HG03095 (cell line): ENCODE data around the gene PITPNC1.
"Not testable (repeated sequence)": the region's sequence is repeated elsewhere in the genome, so short reads cannot be mapped to it uniquely, and the experiment has no call there.

ENCODE experiments used
- ATAC-seq: cut with Tn5 transposase; IDR thresholded peaks from one replicate; pipeline ENCODE4 v1.9.1; 2021; ENCODE audit warnings: moderate library complexity; ENCODE audit not compliant: unreplicated experiment

The PITPNC1 gene

GRCh38 chr17:67570797-67571196 is 193.7 kb downstream of the PITPNC1 start:
- ATAC-seq: no peak

- no peak for ATAC-seq
These were observed 194.4 kb downstream of the PITPNC1 start for GRCh38 chr17:67571478-67571877.

DNA sequence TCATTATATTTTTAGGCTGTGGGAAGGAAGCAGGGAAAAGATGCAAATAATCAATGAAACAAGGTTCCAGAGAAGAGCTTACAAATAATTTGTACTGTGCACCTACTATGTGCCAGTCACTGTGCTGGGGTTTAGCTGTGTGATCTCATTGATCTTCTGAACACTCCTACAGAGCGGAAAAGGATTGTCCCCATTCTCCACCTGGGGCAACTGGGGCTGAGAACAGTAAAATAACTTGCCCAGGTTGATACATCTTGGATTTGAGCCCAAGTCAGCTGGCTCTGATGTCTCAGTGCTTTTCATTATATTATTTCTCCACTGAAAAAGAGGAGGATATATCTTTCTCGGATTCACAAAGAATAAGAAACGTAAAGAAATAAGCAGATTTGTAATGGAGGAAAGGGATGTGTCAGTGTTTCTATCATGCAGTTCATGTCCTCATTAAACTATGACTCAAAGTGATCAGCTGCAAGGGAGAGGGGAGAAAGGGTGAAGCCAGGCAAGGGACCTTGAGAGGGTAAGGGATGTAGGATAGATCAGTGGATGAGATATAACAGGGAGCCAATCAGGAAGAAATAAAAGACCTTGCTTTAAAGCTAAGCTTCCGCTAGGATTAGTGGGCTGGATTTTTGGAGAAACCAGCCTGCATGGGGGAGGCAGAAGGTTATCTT is 197.0 kb downstream of the PITPNC1 start:
- ATAC-seq: no peak

DNA sequence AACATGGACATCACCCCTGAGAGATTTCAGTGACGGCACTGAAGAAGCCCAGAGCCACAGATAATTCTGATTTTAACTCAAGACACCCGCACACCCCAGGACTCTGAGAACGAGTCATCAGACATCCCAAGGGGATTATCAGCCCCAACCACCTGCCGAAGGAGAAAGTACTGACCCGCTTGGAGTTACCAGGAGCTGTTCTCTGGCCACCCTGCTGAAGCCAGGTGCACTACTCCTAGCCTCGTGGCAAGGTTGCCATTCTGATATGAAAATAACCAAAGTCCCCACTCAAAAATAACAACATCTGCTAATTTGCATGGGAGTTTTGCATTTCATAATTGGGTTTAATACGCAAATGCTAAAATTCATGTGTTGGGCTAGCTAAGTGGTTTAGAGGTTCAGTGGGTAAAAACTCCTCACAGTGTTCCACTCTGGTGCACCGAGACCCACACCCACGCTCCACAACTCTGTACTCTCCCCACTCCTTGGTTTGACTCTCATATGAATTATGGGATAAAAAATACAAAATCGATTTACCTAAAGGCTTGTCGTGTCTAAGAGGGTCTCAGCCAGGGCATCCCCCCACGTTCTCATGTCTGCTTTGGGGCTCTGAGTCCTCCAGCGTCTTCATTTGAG is 197.7 kb downstream of the PITPNC1 start:
- ATAC-seq: no peak

DNA sequence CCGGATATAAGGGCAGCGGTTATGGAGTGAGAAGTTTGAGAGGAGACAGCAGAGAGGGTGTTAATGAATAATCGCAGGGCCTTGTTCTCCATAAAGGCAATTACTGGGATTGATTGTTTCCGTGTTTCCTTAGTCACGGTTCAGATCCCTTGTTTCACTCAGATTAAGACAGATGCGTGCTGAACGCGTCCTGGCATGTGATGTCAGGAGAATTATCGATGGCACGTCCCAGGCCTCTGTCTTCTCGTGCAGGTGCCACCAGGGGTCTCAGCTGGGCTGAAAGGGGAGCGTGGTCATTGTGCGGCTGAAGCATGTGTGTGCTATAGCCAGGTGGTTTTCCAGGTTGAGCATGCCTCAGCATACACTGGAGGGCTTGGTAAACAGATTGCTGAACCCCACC is 198.2 kb downstream of the PITPNC1 start:
- no peak for ATAC-seq

GRCh38 chr17:67576471-67577115 is 199.5 kb downstream of the PITPNC1 start:
- ATAC-seq: no peak

- ATAC-seq: no peak
These were observed 200.5 kb downstream of the PITPNC1 start for GRCh38 chr17:67577429-67578141.

GRCh38 chr17:67578142-67578457 is 201.0 kb downstream of the PITPNC1 start:
- no peak for ATAC-seq

DNA sequence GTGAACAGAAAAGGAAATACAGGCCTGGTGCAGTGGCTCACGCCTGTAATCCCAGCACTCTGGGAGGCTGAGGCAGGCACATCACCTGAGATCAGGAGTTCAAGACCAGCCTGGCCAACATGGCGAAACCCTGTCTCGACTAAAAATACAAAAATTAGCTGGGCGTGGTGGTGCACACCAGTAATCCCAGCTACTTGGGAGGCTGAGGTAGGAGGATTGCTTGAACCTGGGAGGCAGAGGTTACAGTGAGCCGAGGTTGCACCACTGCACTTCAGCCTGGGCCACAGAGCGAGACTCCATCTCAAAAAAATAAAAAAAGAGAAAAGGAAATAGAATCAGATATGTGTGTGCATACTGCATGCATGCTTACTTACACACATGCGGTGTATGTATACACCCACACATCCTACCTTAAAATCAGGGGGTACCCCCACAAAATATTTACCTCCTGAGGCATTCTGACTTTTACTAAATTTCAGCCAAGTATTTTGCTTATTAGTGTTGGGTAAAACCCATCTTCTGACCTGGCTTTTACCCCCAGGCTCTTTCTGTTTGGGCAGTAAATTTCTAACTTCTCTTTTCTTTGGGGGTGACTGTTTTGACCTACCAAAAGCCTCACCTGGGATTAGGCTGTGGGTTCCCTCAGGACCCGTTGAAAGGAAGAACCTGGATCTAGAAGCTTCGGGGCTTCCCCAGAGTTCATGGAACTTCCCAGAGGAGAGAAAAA is 201.8 kb downstream of the PITPNC1 start:
- not testable (repeated sequence) for ATAC-seq

- no peak for ATAC-seq
These were observed 205.6 kb downstream of the PITPNC1 start for GRCh38 chr17:67582673-67583081.

GRCh38 chr17:67585077-67585602 is 208.1 kb downstream of the PITPNC1 start:
- ATAC-seq: no peak

- no peak for ATAC-seq
These were observed 211.2 kb downstream of the PITPNC1 start for GRCh38 chr17:67588326-67588725.

DNA sequence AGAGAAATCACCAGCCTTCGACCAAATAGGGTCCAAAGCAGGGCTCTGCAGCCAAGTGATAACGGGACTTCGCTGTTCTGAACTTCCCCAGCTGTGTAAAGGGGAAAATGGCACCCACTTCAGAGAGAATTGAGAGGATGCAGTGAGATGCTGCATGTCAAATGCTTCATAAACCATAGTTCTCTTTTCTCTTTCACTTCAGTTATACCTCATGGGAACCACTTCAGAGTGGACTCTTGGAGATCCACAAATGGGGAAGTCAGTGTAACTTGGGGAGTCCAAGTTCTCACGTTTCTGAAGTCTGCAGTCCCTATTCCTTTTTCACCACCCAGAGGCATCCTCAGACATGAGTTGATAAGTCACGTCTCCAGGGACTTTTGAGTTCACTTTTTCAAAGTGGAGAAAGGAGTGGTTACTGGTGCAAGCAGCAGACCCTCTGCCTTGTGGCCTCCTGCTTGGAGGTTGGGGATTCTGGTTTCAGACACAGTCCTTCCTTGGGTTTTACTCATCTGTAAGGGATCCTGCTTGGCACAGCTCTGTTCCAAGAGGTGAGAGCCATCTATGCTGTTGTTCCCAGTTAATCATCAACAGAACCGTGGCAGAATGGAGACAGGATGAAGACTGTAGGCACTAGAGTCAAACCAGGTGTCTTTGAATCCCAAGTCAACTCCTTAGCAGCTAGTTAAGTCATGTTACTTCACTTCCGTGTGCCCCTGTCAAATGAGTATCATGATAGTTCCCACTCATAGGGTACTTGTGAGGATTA is 217.2 kb downstream of the PITPNC1 start:
- peak; percentile 56 for ATAC-seq

DNA sequence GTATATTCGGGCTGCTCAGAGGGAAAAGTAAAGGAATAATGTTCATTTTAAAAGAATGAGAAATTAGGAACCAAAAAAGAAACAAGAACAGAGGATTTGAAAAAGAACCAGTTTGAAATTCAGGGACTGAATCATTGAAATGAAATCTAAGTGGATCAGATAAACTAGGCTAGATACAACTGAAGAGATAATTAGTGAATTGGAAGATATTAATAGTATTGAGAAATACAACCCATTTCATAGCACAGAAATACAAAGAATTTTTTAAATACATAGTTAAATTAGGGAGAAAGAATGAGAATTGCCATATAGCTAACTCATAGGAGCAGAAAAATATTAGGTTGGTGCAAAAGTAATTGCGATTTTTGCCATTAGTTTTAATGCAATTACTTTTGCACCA is 223.3 kb downstream of the PITPNC1 start:
- ATAC-seq: no peak

DNA sequence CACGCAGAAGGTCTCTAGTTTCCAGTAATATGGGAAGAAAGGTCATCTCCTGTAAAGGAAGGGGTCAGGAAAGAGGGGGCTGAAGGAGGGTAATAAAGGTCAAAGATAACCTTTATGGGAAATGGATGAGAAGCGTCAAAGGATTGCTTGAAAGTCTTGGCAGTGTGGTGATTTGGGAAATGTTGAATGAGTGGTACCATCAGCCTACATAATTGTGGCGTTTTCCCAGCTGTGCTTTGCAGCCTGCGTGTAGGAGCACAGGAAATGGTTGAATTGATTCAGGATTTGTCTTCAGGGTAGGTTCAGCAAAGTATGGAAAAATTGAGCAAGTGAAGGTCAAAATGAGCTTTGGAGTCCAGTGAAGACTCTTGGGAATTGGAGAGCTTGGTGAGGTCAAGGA is 224.8 kb downstream of the PITPNC1 start:
- ATAC-seq: no peak

- no peak for ATAC-seq
These were observed 225.4 kb downstream of the PITPNC1 start for GRCh38 chr17:67602444-67602843.

GRCh38 chr17:67602974-67603373 is 225.9 kb downstream of the PITPNC1 start:
- ATAC-seq: no peak

DNA sequence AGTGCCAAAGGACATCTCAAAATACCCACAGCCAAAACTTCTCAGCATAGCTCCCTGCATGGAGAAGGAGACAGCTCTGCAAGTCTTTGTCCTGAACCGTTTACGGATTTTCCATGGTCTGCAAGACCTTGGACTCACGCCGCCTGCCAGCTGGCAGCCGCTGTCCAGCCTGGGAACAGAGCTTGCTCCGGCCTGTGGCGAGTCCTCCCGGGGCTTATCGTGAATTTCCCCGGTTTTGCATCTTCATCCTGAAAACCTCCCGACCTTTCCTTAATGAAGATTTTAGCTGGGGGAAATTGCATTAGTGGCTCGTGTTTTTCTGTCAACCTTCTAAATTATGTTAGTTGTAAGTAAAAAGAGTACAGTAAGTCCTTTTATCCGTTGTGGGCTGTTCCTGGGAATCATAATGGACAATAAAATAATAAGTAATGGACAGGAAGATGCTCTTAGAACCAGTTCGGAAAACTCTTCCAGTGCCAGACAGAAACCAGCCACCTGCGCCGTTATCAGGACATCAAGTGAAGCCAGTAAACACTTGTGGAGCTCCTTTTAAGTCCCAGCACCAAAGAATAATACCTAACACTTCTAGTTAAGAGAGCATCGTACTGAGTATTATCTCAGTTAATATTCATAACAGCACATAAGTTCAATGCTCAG is 228.3 kb downstream of the PITPNC1 start:
- no peak for ATAC-seq

- ATAC-seq: no peak
These were observed 229.4 kb downstream of the PITPNC1 start for GRCh38 chr17:67606471-67606870.
